ENCODE data around the gene SLC13A5. TPM values are rescaled to one million over a fixed set of nuclear protein-coding genes. Genes with fewer than 3 reads are reported as not detected.
"Not testable (repeated sequence)": the region's sequence is repeated elsewhere in the genome, so short reads cannot be mapped to it uniquely, and the experiment has no call there.

Gene SLC13A5
- total RNA-seq, 1 experiment from 2014 or later, result not detected

- Histone ChIP-seq H3K4me3 (no peak overlapping the region), H3K4me1 (replicated peaks) (no peaks in the 10 kb centered on the region), H3K9me3 (replicated peaks) (no peaks in the 10 kb centered on the region), H3K27me3 (replicated peaks) (no peaks in the 10 kb centered on the region), H3K36me3 (no peaks in the 10 kb centered on the region), H3K27ac (no peak overlapping the region)
- DNase-seq (ENCODE audit: low read depth in 1 of 2, low spot score in 2 of 2), result no peak
Observed at GRCh38 chr17:6704470-6705052, 8.6 kb downstream of the SLC13A5 start.

- no peaks in the 10 kb centered on the region for H3K27me3 ChIP-seq (replicated peaks)
- no peaks in the 10 kb centered on the region for H3K9me3 ChIP-seq (replicated peaks)
- no peaks in the 10 kb centered on the region for H3K4me1 ChIP-seq (replicated peaks)
- DNase-seq (ENCODE audit: low read depth in 1 of 2, low spot score in 2 of 2), result no peak
- H3K4me3 ChIP-seq, result no peak overlapping the region
- H3K36me3 ChIP-seq, result no peaks in the 10 kb centered on the region
- no peak overlapping the region for H3K27ac ChIP-seq
Observed at GRCh38 chr17:6703751-6704150, 9.4 kb downstream of the SLC13A5 start.

GRCh38 chr17:6702567-6703215, 10.5 kb downstream of the SLC13A5 start:
- Histone ChIP-seq H3K27me3 (replicated peaks) (no peaks in the 10 kb centered on the region), H3K4me1 (replicated peaks) (no peaks in the 10 kb centered on the region), H3K4me3 (no peak overlapping the region), H3K9me3 (replicated peaks) (no peaks in the 10 kb centered on the region), H3K36me3 (no peaks in the 10 kb centered on the region), H3K27ac (no peak overlapping the region)
- DNase-seq (ENCODE audit: low read depth in 1 of 2, low spot score in 2 of 2), result no peak

- no peak overlapping the region for H3K27ac ChIP-seq
- no peak overlapping the region for H3K4me3 ChIP-seq
- no peaks in the 10 kb centered on the region for H3K4me1 ChIP-seq (replicated peaks)
- H3K27me3 ChIP-seq (replicated peaks), result no peaks in the 10 kb centered on the region
- DNase-seq (ENCODE audit: low read depth in 1 of 2, low spot score in 2 of 2), result no peak
- no peaks in the 10 kb centered on the region for H3K36me3 ChIP-seq
- H3K9me3 ChIP-seq (replicated peaks), result no peaks in the 10 kb centered on the region
Observed at GRCh38 chr17:6701719-6702118, 11.4 kb downstream of the SLC13A5 start.

GRCh38 chr17:6700948-6701307, 12.2 kb downstream of the SLC13A5 start:
- no peak overlapping the region for H3K4me3 ChIP-seq
- no peaks in the 10 kb centered on the region for H3K9me3 ChIP-seq (replicated peaks)
- no peak for DNase-seq (ENCODE audit: low read depth in 1 of 2, low spot score in 2 of 2)
- H3K36me3 ChIP-seq, result no peaks in the 10 kb centered on the region
- H3K27me3 ChIP-seq (replicated peaks), result no peaks in the 10 kb centered on the region
- no peaks in the 10 kb centered on the region for H3K4me1 ChIP-seq (replicated peaks)
- no peak overlapping the region for H3K27ac ChIP-seq

- Histone ChIP-seq H3K4me3 (no peak overlapping the region), H3K27ac (no peak overlapping the region), H3K9me3 (replicated peaks) (no peaks in the 10 kb centered on the region), H3K36me3 (no peaks in the 10 kb centered on the region), H3K4me1 (replicated peaks) (no peaks in the 10 kb centered on the region), H3K27me3 (replicated peaks) (no peaks in the 10 kb centered on the region)
- no peak for DNase-seq (ENCODE audit: low read depth in 1 of 2, low spot score in 2 of 2)
Observed at GRCh38 chr17:6699997-6700947, 12.9 kb downstream of the SLC13A5 start.

GRCh38 chr17:6698004-6698403, 15.2 kb downstream of the SLC13A5 start:
- no peaks in the 10 kb centered on the region for H3K36me3 ChIP-seq
- H3K4me3 ChIP-seq, result no peak overlapping the region
- no peak for DNase-seq (ENCODE audit: low read depth in 1 of 2, low spot score in 2 of 2)
- H3K4me1 ChIP-seq (replicated peaks), result no peaks in the 10 kb centered on the region
- no peak overlapping the region for H3K27ac ChIP-seq
- H3K9me3 ChIP-seq (replicated peaks), result no peaks in the 10 kb centered on the region
- 0 out of 2 replicates have a peak, but pooled peaks cover 2% of the 10 kb centered on the region for H3K27me3 ChIP-seq (replicated peaks)

- Histone ChIP-seq H3K27me3 (replicated peaks) (0 out of 2 replicates have a peak, but pooled peaks cover 2% of the 10 kb centered on the region), H3K27ac (no peak overlapping the region), H3K36me3 (no peaks in the 10 kb centered on the region), H3K4me1 (replicated peaks) (no peaks in the 10 kb centered on the region), H3K9me3 (replicated peaks) (no peaks in the 10 kb centered on the region), H3K4me3 (no peak overlapping the region)
- no peak for DNase-seq (ENCODE audit: low read depth in 1 of 2, low spot score in 2 of 2)
Observed at GRCh38 chr17:6696906-6697305, 16.3 kb downstream of the SLC13A5 start.

- Histone ChIP-seq H3K9me3 (replicated peaks) (no peaks in the 10 kb centered on the region), H3K27ac (no peak overlapping the region), H3K36me3 (no peaks in the 10 kb centered on the region), H3K4me1 (replicated peaks) (no peaks in the 10 kb centered on the region), H3K27me3 (replicated peaks) (0 out of 2 replicates have a peak, but pooled peaks cover 2% of the 10 kb centered on the region), H3K4me3 (no peak overlapping the region)
- no peak for DNase-seq (ENCODE audit: low read depth in 1 of 2, low spot score in 2 of 2)
Observed at GRCh38 chr17:6695565-6695964, 17.6 kb downstream of the SLC13A5 start.

- Histone ChIP-seq H3K27ac (no peak overlapping the region), H3K27me3 (replicated peaks) (0 out of 2 replicates have a peak, but pooled peaks cover 2% of the 10 kb centered on the region), H3K4me1 (replicated peaks) (no peaks in the 10 kb centered on the region), H3K9me3 (replicated peaks) (no peaks in the 10 kb centered on the region), H3K36me3 (no peaks in the 10 kb centered on the region), H3K4me3 (no peak overlapping the region)
- no peak for DNase-seq (ENCODE audit: low read depth in 1 of 2, low spot score in 2 of 2)
Observed at GRCh38 chr17:6695051-6695450, 18.1 kb downstream of the SLC13A5 start.

- not testable (repeated sequence) for H3K27me3 ChIP-seq (replicated peaks); H3K9me3 ChIP-seq (replicated peaks); DNase-seq (ENCODE audit: low read depth in 1 of 2, low spot score in 2 of 2); H3K4me3 ChIP-seq; H3K36me3 ChIP-seq; H3K27ac ChIP-seq; H3K4me1 ChIP-seq (replicated peaks)
Observed at GRCh38 chr17:6691958-6692357, 21.2 kb downstream of the SLC13A5 start.

GRCh38 chr17:6691546-6691945, 21.6 kb downstream of the SLC13A5 start:
- Histone ChIP-seq H3K27me3 (replicated peaks) (0 out of 2 replicates have a peak, but pooled peaks cover 2% of the 10 kb centered on the region), H3K4me3 (no peak overlapping the region), H3K36me3 (no peaks in the 10 kb centered on the region), H3K4me1 (replicated peaks) (no peaks in the 10 kb centered on the region), H3K9me3 (replicated peaks) (no peaks in the 10 kb centered on the region), H3K27ac (no peak overlapping the region)
- no peak for DNase-seq (ENCODE audit: low read depth in 1 of 2, low spot score in 2 of 2)

- Histone ChIP-seq H3K27me3 (replicated peaks) (0 out of 2 replicates have a peak, but pooled peaks cover 2% of the 10 kb centered on the region), H3K36me3 (no peaks in the 10 kb centered on the region)
- no peak for DNase-seq (ENCODE audit: low read depth in 1 of 2, low spot score in 2 of 2)
Observed at GRCh38 chr17:6690641-6691040, 22.5 kb downstream of the SLC13A5 start.

GRCh38 chr17:6688944-6689343, 24.2 kb downstream of the SLC13A5 start:
- no peaks in the 10 kb centered on the region for H3K4me1 ChIP-seq (replicated peaks)
- no peak overlapping the region for H3K27ac ChIP-seq
- no peak for DNase-seq (ENCODE audit: low read depth in 1 of 2, low spot score in 2 of 2)
- H3K27me3 ChIP-seq (replicated peaks), result no peaks in the 10 kb centered on the region
- H3K36me3 ChIP-seq, result no peaks in the 10 kb centered on the region
- H3K9me3 ChIP-seq (replicated peaks), result no peaks in the 10 kb centered on the region
- no peak overlapping the region for H3K4me3 ChIP-seq

More at GRCh38 chr17:6690641-6691040, 22.5 kb downstream of the SLC13A5 start:
- Histone ChIP-seq H3K4me3 (no peak overlapping the region), H3K9me3 (replicated peaks) (no peaks in the 10 kb centered on the region), H3K27ac (no peak overlapping the region), H3K4me1 (replicated peaks) (no peaks in the 10 kb centered on the region)

Data from SJSA1 (cell line).